ENCODE results near the gene KLHL5.
"Not testable (repeated sequence)": the region's sequence is repeated elsewhere in the genome, so short reads cannot be mapped to it uniquely, and the experiment has no call there.

KLHL5 gene

GRCh38 chr4:39134683-39135306, 72.8 kb downstream of the KLHL5 start:
- no peak overlapping the region for H3K4me3 ChIP-seq
- DNase-seq (ENCODE audit: low spot score): no peak
- H3K27ac ChIP-seq: no peak overlapping the region
- TF ChIP-seq, protein P1, sequence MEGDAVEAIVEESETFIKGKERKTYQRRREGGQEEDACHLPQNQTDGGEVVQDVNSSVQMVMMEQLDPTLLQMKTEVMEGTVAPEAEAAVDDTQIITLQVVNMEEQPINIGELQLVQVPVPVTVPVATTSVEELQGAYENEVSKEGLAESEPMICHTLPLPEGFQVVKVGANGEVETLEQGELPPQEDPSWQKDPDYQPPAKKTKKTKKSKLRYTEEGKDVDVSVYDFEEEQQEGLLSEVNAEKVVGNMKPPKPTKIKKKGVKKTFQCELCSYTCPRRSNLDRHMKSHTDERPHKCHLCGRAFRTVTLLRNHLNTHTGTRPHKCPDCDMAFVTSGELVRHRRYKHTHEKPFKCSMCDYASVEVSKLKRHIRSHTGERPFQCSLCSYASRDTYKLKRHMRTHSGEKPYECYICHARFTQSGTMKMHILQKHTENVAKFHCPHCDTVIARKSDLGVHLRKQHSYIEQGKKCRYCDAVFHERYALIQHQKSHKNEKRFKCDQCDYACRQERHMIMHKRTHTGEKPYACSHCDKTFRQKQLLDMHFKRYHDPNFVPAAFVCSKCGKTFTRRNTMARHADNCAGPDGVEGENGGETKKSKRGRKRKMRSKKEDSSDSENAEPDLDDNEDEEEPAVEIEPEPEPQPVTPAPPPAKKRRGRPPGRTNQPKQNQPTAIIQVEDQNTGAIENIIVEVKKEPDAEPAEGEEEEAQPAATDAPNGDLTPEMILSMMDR (IDR thresholded peaks at IDR 0.05): no peak

DNA sequence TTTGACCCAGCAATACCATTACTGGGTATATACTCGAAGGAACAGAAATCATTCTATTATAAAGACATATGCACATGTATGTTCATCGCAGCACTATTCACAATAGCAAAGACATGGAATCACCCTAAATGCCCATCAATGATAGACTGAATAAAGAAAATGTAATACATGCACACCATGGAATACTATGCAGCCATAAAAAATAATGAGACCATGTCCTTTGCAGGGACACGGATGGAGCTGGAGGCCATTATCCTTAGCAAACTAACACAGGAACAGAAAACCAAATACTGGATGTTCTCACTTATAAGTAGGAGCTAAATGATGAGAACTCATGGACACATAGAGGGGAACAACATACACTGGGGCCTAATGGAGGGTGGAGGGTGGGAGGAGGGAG, 76.2 kb downstream of the KLHL5 start:
- DNase-seq (ENCODE audit: low spot score): not testable (repeated sequence)

GRCh38 chr4:39146211-39146610, 84.2 kb downstream of the KLHL5 start:
- no peak overlapping the region for H3K27ac ChIP-seq
- TF ChIP-seq, protein P1 (IDR thresholded peaks at IDR 0.05): no peak
- no peak overlapping the region for H3K4me3 ChIP-seq
- no peak for DNase-seq (ENCODE audit: low spot score)

More for the DNA sequence above, 76.2 kb downstream of the KLHL5 start:
- not testable (repeated sequence) for H3K4me3 ChIP-seq, H3K27ac ChIP-seq

GRCh38 chr4:39154009-39154408, 92.0 kb downstream of the KLHL5 start:
- Histone ChIP-seq H3K27ac (no peak overlapping the region), H3K4me3 (no peak overlapping the region)
- DNase-seq (ENCODE audit: low spot score): no peak
- TF ChIP-seq, protein P1 (IDR thresholded peaks at IDR 0.05): no peak

GRCh38 chr4:39157520-39157919, 95.5 kb downstream of the KLHL5 start:
- TF ChIP-seq, protein P1 (IDR thresholded peaks at IDR 0.05): no peak
- Histone ChIP-seq H3K4me3 (no peak overlapping the region), H3K27ac (no peak overlapping the region)
- DNase-seq (ENCODE audit: low spot score): no peak

- DNase-seq (ENCODE audit: low spot score): no peak
- TF ChIP-seq, protein P1 (IDR thresholded peaks at IDR 0.05): no peak
- no peak overlapping the region for H3K27ac ChIP-seq
- no peak overlapping the region for H3K4me3 ChIP-seq
These were observed 104.1 kb downstream of the KLHL5 start for GRCh38 chr4:39166177-39166576.

DNA sequence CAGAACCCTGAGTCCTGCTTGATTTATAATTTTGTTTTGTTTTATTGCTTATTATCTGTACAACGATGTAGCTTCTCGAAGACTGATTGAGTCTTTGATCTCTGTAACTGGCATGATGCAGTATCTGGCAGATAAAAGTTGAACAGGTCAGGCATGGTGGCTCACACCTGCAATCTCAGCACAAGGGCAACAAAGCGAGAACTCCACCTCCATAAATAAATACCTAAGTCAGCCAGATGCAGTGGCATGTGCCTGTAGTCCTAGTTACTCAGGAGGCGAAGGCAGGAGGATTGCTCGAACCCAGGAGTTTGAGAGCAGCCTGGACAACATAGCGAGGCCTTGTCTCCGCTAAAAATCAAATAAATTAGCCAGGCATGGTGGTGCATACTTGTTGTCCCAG, 104.6 kb downstream of the KLHL5 start:
- TF ChIP-seq, protein P1 (IDR thresholded peaks at IDR 0.05): no peak
- DNase-seq (ENCODE audit: low spot score): no peak
- H3K4me3 ChIP-seq: no peak overlapping the region
- no peak overlapping the region for H3K27ac ChIP-seq
